OCI-LY1 (cell line): ENCODE measurements around the gene CDH9.

Source experiments
- H2AFZ ChIP-seq: fragments of 200-600 bp; sonication (generic), shearing (Covaris generic); 2 replicates; pipeline ENCODE4 v1.6.0; 2014; ENCODE audit warnings: antibody characterized with exemption, mild to moderate bottlenecking, low read length
- H3F3A ChIP-seq: fragments of 200-600 bp; sonication (generic), shearing (Covaris generic); 2 replicates; pipeline ENCODE4 v1.6.0; 2014; ENCODE audit warnings: mild to moderate bottlenecking, antibody characterized with exemption, low read length, moderate library complexity; ENCODE audit not compliant: insufficient read depth
- H3K27ac ChIP-seq: fragments of 200-600 bp; sonication (generic); 2 replicates; pipeline ENCODE4 v1.5.1; 2014; ENCODE audit warnings: low read length, mixed run types, mild to moderate bottlenecking, low read depth; ENCODE audit not compliant: poor library complexity, severe bottlenecking
- H3K27me3 ChIP-seq: fragments of 200-600 bp; sonication (generic); 2 replicates; pipeline ENCODE4 v1.6.0; 2014; ENCODE audit warnings: antibody characterized with exemption, mild to moderate bottlenecking, low read length, moderate library complexity; ENCODE audit not compliant: insufficient read depth
- H3K36me3 ChIP-seq: fragments of 200-600 bp; sonication (generic); 2 replicates; pipeline ENCODE4 v1.6.1; 2014; ENCODE audit warnings: mild to moderate bottlenecking, antibody characterized with exemption, low read length, moderate library complexity, mixed read lengths; ENCODE audit not compliant: insufficient read depth
- H3K4me1 ChIP-seq: fragments of 200-600 bp; sonication (generic); 2 replicates; pipeline ENCODE4 v1.5.1; 2014; ENCODE audit warnings: mild to moderate bottlenecking, low read length, moderate library complexity; ENCODE audit not compliant: insufficient read depth, severe bottlenecking
- H3K4me2 ChIP-seq: fragments of 200-600 bp; sonication (generic), shearing (Covaris generic); 2 replicates; pipeline ENCODE4 v1.6.1; 2014; ENCODE audit warnings: low read length
- H3K4me3 ChIP-seq: fragments of 200-600 bp; sonication (generic); 2 replicates; pipeline ENCODE4 v1.5.1; 2014; ENCODE audit warnings: low read length, low read depth, mild to moderate bottlenecking, mixed read lengths; ENCODE audit not compliant: poor library complexity, severe bottlenecking
- H3K79me2 ChIP-seq: fragments of 200-600 bp; shearing (Covaris generic); 2 replicates; pipeline ENCODE4 v1.6.1; 2016; ENCODE audit warnings: mixed run types, low read length, mixed read lengths; ENCODE audit not compliant: insufficient read depth
- H3K9ac ChIP-seq: fragments of 200-600 bp; sonication (generic), shearing (Covaris generic); 2 replicates; pipeline ENCODE4 v1.6.1; 2014; ENCODE audit warnings: mild to moderate bottlenecking, low read length, mixed read lengths
- H3K9me2 ChIP-seq: fragments of 200-600 bp; sonication (generic), shearing (Covaris generic); 2 replicates; pipeline ENCODE4 v1.6.1; 2014; ENCODE audit warnings: low read depth, mild to moderate bottlenecking, low read length, mixed read lengths
- H3K9me3 ChIP-seq: fragments of 200-600 bp; shearing (Covaris generic); 2 replicates; pipeline ENCODE4 v1.6.1; 2014; ENCODE audit warnings: low read length, mixed read lengths
- H4K20me1 ChIP-seq: fragments of 200-600 bp; sonication (generic), shearing (Covaris generic); 2 replicates; pipeline ENCODE4 v1.6.0; 2016; ENCODE audit warnings: mild to moderate bottlenecking, low read length; ENCODE audit not compliant: insufficient read depth
- CTCF ChIP-seq: fragments of 200-600 bp; sonication (generic), shearing (Covaris generic); IDR thresholded peaks from 2 replicates; pipeline ENCODE4 v1.5.1; 2017; ENCODE audit warnings: mild to moderate bottlenecking, antibody characterized with exemption, low read length, moderate library complexity, mixed read lengths
- EZH2 ChIP-seq: fragments of 200-600 bp; sonication (generic), shearing (Covaris generic); IDR thresholded peaks from 2 replicates; pipeline ENCODE4 v1.8.0; 2017; ENCODE audit warnings: borderline replicate concordance, mixed run types, mild to moderate bottlenecking, antibody characterized with exemption, low read length, moderate library complexity, mixed read lengths

The CDH9 gene

DNA sequence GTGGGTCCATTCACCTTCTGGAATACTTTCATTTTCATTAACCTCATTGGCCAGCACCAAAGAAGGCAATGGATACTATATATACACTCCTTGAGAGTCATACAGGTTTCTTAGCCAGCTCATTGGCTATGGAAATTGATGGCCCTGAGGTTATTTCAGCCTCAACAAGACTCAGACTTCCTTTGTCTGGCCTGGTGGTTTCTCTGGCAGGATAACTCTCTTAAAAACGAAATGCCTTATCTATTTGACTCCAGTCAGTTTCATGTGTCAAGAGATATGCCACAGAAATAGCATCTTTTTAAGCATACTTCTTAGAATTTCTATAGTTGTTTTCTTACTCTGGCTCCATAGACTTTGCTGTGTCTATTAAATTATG is 28.9 kb downstream of the CDH9 start:
- Histone ChIP-seq H4K20me1 (no peaks in the 10 kb centered on the region), H3K9me3 (no peaks in the 10 kb centered on the region), H3K9me2 (no peaks in the 10 kb centered on the region), H3K4me2 (no peak overlapping the region), H3K4me1 (no peaks in the 10 kb centered on the region), H3K27ac (no peak overlapping the region), H3K79me2 (no peaks in the 10 kb centered on the region), H3K27me3 (no peaks in the 10 kb centered on the region), H3F3A (no peaks in the 10 kb centered on the region), H3K4me3 (no peak overlapping the region), H2AFZ (no peak overlapping the region), H3K9ac (no peak overlapping the region), H3K36me3 (no peaks in the 10 kb centered on the region)
- TF ChIP-seq EZH2 (no peak), CTCF (no peak)

GRCh38 chr5:27008604-27009539 is 29.5 kb downstream of the CDH9 start:
- no peak overlapping the region for H3K9ac ChIP-seq
- H3F3A ChIP-seq: no peaks in the 10 kb centered on the region
- H3K9me2 ChIP-seq: no peaks in the 10 kb centered on the region
- H3K36me3 ChIP-seq: no peaks in the 10 kb centered on the region
- H3K4me3 ChIP-seq: no peak overlapping the region
- H2AFZ ChIP-seq: no peak overlapping the region
- H3K4me1 ChIP-seq: no peaks in the 10 kb centered on the region
- H3K4me2 ChIP-seq: no peak overlapping the region
- no peak overlapping the region for H3K27ac ChIP-seq
- no peaks in the 10 kb centered on the region for H3K9me3 ChIP-seq
- H4K20me1 ChIP-seq: no peaks in the 10 kb centered on the region
- no peaks in the 10 kb centered on the region for H3K27me3 ChIP-seq
- H3K79me2 ChIP-seq: no peaks in the 10 kb centered on the region
- no peak for TF ChIP-seq EZH2
- TF ChIP-seq CTCF: no peak

- H2AFZ ChIP-seq: no peak overlapping the region
Measured at GRCh38 chr5:27007121-27007520, 31.3 kb downstream of the CDH9 start.

More at GRCh38 chr5:27007121-27007520, 31.3 kb downstream of the CDH9 start:
- Histone ChIP-seq H3K9ac (no peak overlapping the region), H3K79me2 (no peaks in the 10 kb centered on the region), H3F3A (no peaks in the 10 kb centered on the region), H3K27ac (no peak overlapping the region), H4K20me1 (no peaks in the 10 kb centered on the region), H3K36me3 (no peaks in the 10 kb centered on the region), H3K4me1 (no peaks in the 10 kb centered on the region), H3K4me3 (no peak overlapping the region), H3K9me3 (no peaks in the 10 kb centered on the region), H3K4me2 (no peak overlapping the region), H3K9me2 (no peaks in the 10 kb centered on the region), H3K27me3 (no peaks in the 10 kb centered on the region)
- TF ChIP-seq CTCF (no peak), EZH2 (no peak)
